ENCODE measurements around the gene TNS3. TPM values are rescaled to one million over a fixed set of nuclear protein-coding genes. Genes with fewer than 3 reads are reported as not detected.

TNS3 gene
- total RNA-seq, 1 experiment from 2014 or later: 9.5 TPM

GRCh38 chr7:47471831-47472230 is 110.1 kb downstream of the TNS3 start:
- H4K20me1 ChIP-seq (ENCODE audit: control insufficient read depth, insufficient read depth, insufficient read length): no peaks in the 10 kb centered on the region
- H3K4me3 Mint-ChIP-seq: 0 out of 5 replicates have a peak overlapping the region, but pooled peaks of 1 of the 2 experiments have one; percentile 2
- no peak overlapping the region for H3K4me2 ChIP-seq (ENCODE audit: insufficient read depth, insufficient read length, low read length)
- H3K79me2 ChIP-seq (ENCODE audit: insufficient read depth, low read length): no peaks in the 10 kb centered on the region
- H2AK5ac ChIP-seq (ENCODE audit: insufficient read length, low read length): no peak overlapping the region
- no peaks in the 10 kb centered on the region for H3K9me3 Mint-ChIP-seq
- H2BK20ac ChIP-seq (ENCODE audit: low read depth, low read length, poor library complexity, severe bottlenecking): no peak overlapping the region
- H4K5ac ChIP-seq (ENCODE audit: insufficient read length, low read depth, low read length): no peak overlapping the region
- no peaks in the 10 kb centered on the region; the same call in 1 of the 2 replicates for H3K27me3 ChIP-seq (ENCODE audit: insufficient read depth, low read length)
- no peak overlapping the region for H4K91ac ChIP-seq (ENCODE audit: insufficient read length, low read depth, low read length)
- H2BK12ac ChIP-seq (ENCODE audit: insufficient read length, low read depth, low read length): no peak overlapping the region
- H3K4ac ChIP-seq (ENCODE audit: low read depth, low read length): no peak overlapping the region
- H3K23ac ChIP-seq (ENCODE audit: insufficient read length, low read depth, low read length): no peak overlapping the region
- no peak overlapping the region for H2BK15ac ChIP-seq (ENCODE audit: low read depth, low read length)
- H3K27ac Mint-ChIP-seq: no peak overlapping the region
- no peak overlapping the region for H3K18ac ChIP-seq (ENCODE audit: insufficient read length, low read depth, low read length)
- peaks cover 20% of the 10 kb centered on the region in 2 experiments for H3K4me1 Mint-ChIP-seq
- no peaks in the 10 kb centered on the region for H3K79me1 ChIP-seq (ENCODE audit: insufficient read depth, low read depth, low read length, poor library complexity, severe bottlenecking)
- no peak overlapping the region for H3T11ph ChIP-seq (ENCODE audit: low read length)
- H3K36me3 Mint-ChIP-seq (ENCODE audit: insufficient read depth in 1 of 3, low read depth in 3 of 3): no peaks in the 10 kb centered on the region
- H3K9ac ChIP-seq (ENCODE audit: extremely low read depth, insufficient read length, low read length): no peak overlapping the region
- H3K27me3 Mint-ChIP-seq (ENCODE audit: low read depth): peaks cover 41% of the 10 kb centered on the region
- H2BK120ac ChIP-seq (ENCODE audit: low read depth, low read length, poor library complexity, severe bottlenecking): no peak overlapping the region
- H4K8ac ChIP-seq (replicated peaks; ENCODE audit: insufficient read length, low read depth, low read length): no peak overlapping the region
- H2AFZ ChIP-seq (ENCODE audit: low read length): no peak overlapping the region
- no peak overlapping the region; the same call in 1 of the 2 replicates for H3K14ac ChIP-seq (ENCODE audit: insufficient read depth, low read length)
- DNase-seq: no peak
- WGBS (ENCODE audit: extremely low coverage, insufficient read length, low lambda C conversion rate): no CpG with 5 or more reads among the region's 3 CpGs
- peaks cover 16% of the 10 kb centered on the region; the same call in 1 of the 2 replicates for H3K4me1 ChIP-seq (ENCODE audit: insufficient read depth, low read length)
- H3K56ac ChIP-seq (ENCODE audit: insufficient read length, low read depth, low read length): no peak overlapping the region
- H3K9me3 ChIP-seq (ENCODE audit: control insufficient read depth, low read depth, low read length): no peaks in the 10 kb centered on the region
- no peak for TF ChIP-seq CTCF (conservative IDR thresholded peaks at IDR 0.05)
- no peak overlapping the region for H2BK5ac ChIP-seq (ENCODE audit: insufficient read length, low read length)
- no peak overlapping the region for H3K27ac ChIP-seq (ENCODE audit: insufficient read length, low read depth, low read length)
- no peaks in the 10 kb centered on the region for H3K23me2 ChIP-seq (ENCODE audit: insufficient read length, low read depth, low read length, poor library complexity, severe bottlenecking)
